Spleen (tissue), 11 donors: ENCODE results near the gene RPA3. TPM values are rescaled to one million over a fixed set of nuclear protein-coding genes. Genes with fewer than 3 reads are reported as not detected.

ENCODE experiments used
- DNase-seq: peaks from one replicate; pipeline ENCODE4 v3.0.0-alpha.2; 2020
- H3K27ac ChIP-seq, 8 donors: fragments of 200-600 bp; sonication (generic) in 7 of 8; 1 replicate in 4 of 8; 2 replicates in 4 of 8; pipeline versions ENCODE4 v1.5.0 to v1.8.0; 2016 to 2021; ENCODE audit warnings: inconsistent platforms in 4 of 8, mild to moderate bottlenecking in 4 of 8, moderate library complexity in 1 of 8
- H3K27me3 ChIP-seq, 7 donors: fragments of 200-600 bp; sonication (generic) in 6 of 7; replicated peaks in 1 of 7; 1 replicate in 4 of 7; 2 replicates in 3 of 7; pipeline versions ENCODE4 v1.5.0 to v1.8.0; 2016 to 2021; ENCODE audit warnings: inconsistent platforms in 3 of 7, mild to moderate bottlenecking in 1 of 7
- H3K36me3 ChIP-seq, 6 donors: fragments of 200-600 bp; sonication (generic) in 5 of 6; 1 replicate in 4 of 6; 2 replicates in 2 of 6; pipeline versions ENCODE4 v1.5.0 to v1.8.0; 2016 to 2021; ENCODE audit warnings: inconsistent platforms in 2 of 6
- H3K4me1 ChIP-seq, 6 donors: fragments of 200-600 bp; sonication (generic) in 5 of 6; 1 replicate in 3 of 6; 2 replicates in 3 of 6; pipeline versions ENCODE4 v1.5.0 to v1.8.0; 2016 to 2021; ENCODE audit warnings: inconsistent platforms in 3 of 6
- H3K4me3 ChIP-seq, 8 donors: fragments of 200-600 bp; sonication (generic) in 7 of 8; 1 replicate in 4 of 8; 2 replicates in 4 of 8; pipeline versions ENCODE4 v1.5.0 to v1.8.0; 2016 to 2021; ENCODE audit warnings: inconsistent platforms in 4 of 8, mild to moderate bottlenecking in 4 of 8, moderate library complexity in 2 of 8
- H3K9me3 ChIP-seq, 8 donors: fragments of 200-600 bp; sonication (generic) in 7 of 8; 1 replicate in 4 of 8; 2 replicates in 4 of 8; pipeline versions ENCODE4 v1.5.0 to v1.8.0; 2016 to 2021; ENCODE audit warnings: inconsistent platforms in 4 of 8
- CTCF ChIP-seq, 11 experiments: fragments of 200-600 bp in 7 of 11; fragments of 450-650 bp in 4 of 11; sonication (generic) in 4 of 11; IDR thresholded peaks in 8 of 11; conservative IDR thresholded peaks in 3 of 11; 1 replicate in 7 of 11; 2 replicates in 4 of 11; pipeline versions ENCODE4 v1.4.0 to v1.8.0; 2016 to 2021; ENCODE audit warnings: antibody characterized with exemption in 11 of 11, inconsistent platforms in 4 of 11, mild to moderate bottlenecking in 1 of 11
- POLR2A ChIP-seq, 3 donors: fragments of 450-650 bp; IDR thresholded peaks; one replicate each; pipeline ENCODE4 v1.5.1; 2017; ENCODE audit warnings: antibody characterized with exemption in 3 of 3, mild to moderate bottlenecking in 1 of 3
- POLR2AphosphoS5 ChIP-seq, 3 donors: sonication (generic); formaldehyde crosslinking; IDR thresholded peaks; one replicate each; pipeline ENCODE4 v1.5.1; 2017; ENCODE audit warnings: antibody characterized with exemption in 3 of 3
- WGBS, 5 donors: extraction: QIAGEN DNeasy Blood & Tissue Kit in 3 of 5; methylation state at CpG; one replicate each; pipeline versions ENCODE4 v1.1.5 to v1.1.7; 2013 to 2018; 5-methylcytosine and 5-hydroxymethylcytosine counted together
- intact Hi-C: fragments of 100-400 bp; cut with DNase I; formaldehyde crosslinking; loops from one replicate; pipeline ENCODE4 v1.15.0; 2023; ENCODE audit warnings: low total_unique reads
- polyA plus RNA-seq, 3 donors: library from polyadenylated mRNA; stranded (reverse); fragments of 200-250 nt; gene quantifications; one replicate each; pipeline ENCODE4 v1.2.1, GENCODE V29; 2013
- total RNA-seq, 7 donors: library from RNA; depleted of rRNA in 3 of 7; stranded (reverse); fragments of >200 nt in 3 of 7; fragmentation: NEBNext Ultra II Directional in 4 of 7; extraction: Animal tissue kit (Norgen Biotek cat#: 25700) in 4 of 7; gene quantifications; one replicate each; pipeline versions ENCODE4 v1.1.0 to v1.2.1, GENCODE V29; 2016 to 2021
- donor health status: healthy with polysubstance abuse.
- donor health status: DM: no; HTN: no; CAD: no; lungs with moderate emphysema.
- donor health status: DM: no; HTN: no; CAD: no.
- donor health status: Bipolar disorder and iron deficiency.
- donor health status: healthy.
- donor health status: DM: no; HTN: no; CAD: no.
- donor health status: DM: yes; HTN: yes; CAD: no.

RPA3 gene
- total and polyA plus RNA-seq, 10 donors: 18.0 to 41.8 (median 28.2) TPM

- intact Hi-C loops: no loop called here
- Histone ChIP-seq H3K36me3 (no peaks in the 10 kb centered on the region), H3K27ac (no peak overlapping the region), H3K4me1 (peaks cover 0 to 34% (median 8%) of the 10 kb centered on the region in 6 donors), H3K9me3 (no peaks in the 10 kb centered on the region), H3K27me3 (no peaks in the 10 kb centered on the region), H3K4me3 (no peak overlapping the region)
- 92 to 99% (median 95%) methylated on average over 2 of the region's 2 CpGs for WGBS, 5 donors
- TF ChIP-seq POLR2A (IDR thresholded peaks at IDR 0.05): no peak
- no peak for TF ChIP-seq POLR2AphosphoS5 (IDR thresholded peaks at IDR 0.05)
- TF ChIP-seq CTCF (IDR thresholded peaks at IDR 0.05 in 8 of 11, conservative IDR thresholded peaks at IDR 0.05 in 3 of 11): no peak
- DNase-seq: no peak
Measured at GRCh38 chr7:7707246-7707645, 11.2 kb downstream of the RPA3 start.

GRCh38 chr7:7706556-7707172 lies 11.7 kb downstream of the RPA3 start:
- no peaks in the 10 kb centered on the region for H3K36me3 ChIP-seq
- peaks cover 0 to 40% (median 8%) of the 10 kb centered on the region in 6 donors for H3K4me1 ChIP-seq
- WGBS, 5 donors: 53 to 69% (median 65%) methylated on average over 4 of the region's 4 CpGs
- H3K4me3 ChIP-seq: no peak overlapping the region
- DNase-seq: no peak
- intact Hi-C loops: no loop called here
- no peaks in the 10 kb centered on the region for H3K9me3 ChIP-seq
- no peaks in the 10 kb centered on the region for H3K27me3 ChIP-seq
- TF ChIP-seq CTCF (IDR thresholded peaks at IDR 0.05 in 8 of 11, conservative IDR thresholded peaks at IDR 0.05 in 3 of 11) (no peak), POLR2A (IDR thresholded peaks at IDR 0.05) (no peak), POLR2AphosphoS5 (IDR thresholded peaks at IDR 0.05) (no peak)
- peak overlapping the region in 1 of 8 donors; percentile 18 for H3K27ac ChIP-seq

- TF ChIP-seq POLR2A (IDR thresholded peaks at IDR 0.05) (no peak), POLR2AphosphoS5 (IDR thresholded peaks at IDR 0.05) (no peak), CTCF (IDR thresholded peaks at IDR 0.05 in 8 of 11, conservative IDR thresholded peaks at IDR 0.05 in 3 of 11) (no peak)
- H3K27ac ChIP-seq: peak overlapping the region in 1 of 8 donors; percentile 18
- no peaks in the 10 kb centered on the region for H3K27me3 ChIP-seq
- 55 to 82% (median 82%) methylated on average over 1 of the region's 1 CpG for WGBS, 5 donors
- DNase-seq: no peak
- no peak overlapping the region for H3K4me3 ChIP-seq
- peaks cover 0 to 45% (median 8%) of the 10 kb centered on the region in 6 donors for H3K4me1 ChIP-seq
- intact Hi-C loops: no loop called here
- H3K9me3 ChIP-seq: no peaks in the 10 kb centered on the region
- H3K36me3 ChIP-seq: no peaks in the 10 kb centered on the region
Measured at GRCh38 chr7:7706101-7706511, 12.3 kb downstream of the RPA3 start.

GRCh38 chr7:7705318-7705717 lies 13.1 kb downstream of the RPA3 start:
- no peaks in the 10 kb centered on the region for H3K27me3 ChIP-seq
- no peaks in the 10 kb centered on the region for H3K9me3 ChIP-seq
- intact Hi-C loops: no loop called here
- no peaks in the 10 kb centered on the region for H3K36me3 ChIP-seq
- peak overlapping the region in 1 of 8 donors; percentile 18 for H3K27ac ChIP-seq
- no peak overlapping the region for H3K4me3 ChIP-seq
- 77 to 85% (median 81%) methylated on average over 2 of the region's 2 CpGs for WGBS, 5 donors
- peaks cover 0 to 48% (median 8%) of the 10 kb centered on the region in 6 donors for H3K4me1 ChIP-seq
- no peak for DNase-seq
- no peak for TF ChIP-seq CTCF (IDR thresholded peaks at IDR 0.05 in 8 of 11, conservative IDR thresholded peaks at IDR 0.05 in 3 of 11)
